Measurements from ENCODE around the gene C20orf96.

C20orf96 gene

GRCh38 chr20:221258-221830 lies 69.2 kb downstream of the C20orf96 start:
- DNase-seq, result no peak
- no peaks in the 10 kb centered on the region for H3K9me3 ChIP-seq (ENCODE audit: control extremely low read depth in 1 of 5, control insufficient read depth in 4 of 5, insufficient read depth in 2 of 5, low read depth in 1 of 5, low read length in 4 of 5)
- ChIA-PET POLR2A (no interaction called here), CTCF (no interaction called here)
- no peaks in the 10 kb centered on the region for H3K4me1 ChIP-seq (ENCODE audit: control extremely low read depth in 1 of 4, control insufficient read depth in 4 of 4, insufficient read depth in 4 of 4, low read length in 3 of 4)
- H3K36me3 ChIP-seq (ENCODE audit: control insufficient read depth in 4 of 4, insufficient read depth in 4 of 4, low read length in 3 of 4), result no peaks in the 10 kb centered on the region
- no peak overlapping the region for H3K27ac ChIP-seq (ENCODE audit: insufficient read depth in 1 of 2, low read depth in 1 of 2, low read length in 2 of 2, poor library complexity in 1 of 2, severe bottlenecking in 2 of 2)
- H3K27me3 ChIP-seq (replicated peaks in 2 of 5; ENCODE audit: control insufficient read depth in 4 of 5, insufficient read depth in 5 of 5, low read length in 4 of 5), result no peaks in the 10 kb centered on the region
- no peak overlapping the region for H3K4me3 ChIP-seq (ENCODE audit: control insufficient read depth in 1 of 7, extremely low read depth in 1 of 7, insufficient read depth in 4 of 7, low read depth in 2 of 7, low read length in 6 of 7)
- no CpG with 5 or more reads among the region's 1 CpG for WGBS (ENCODE audit: insufficient coverage)

All from common myeloid progenitor, CD34-positive (primary cell).